Skeletal muscle satellite cell (primary cell): ENCODE data around the gene KLF9. TPM values are rescaled to one million over a fixed set of nuclear protein-coding genes. Genes with fewer than 3 reads are reported as not detected.

Experiments used
- H3K27me3 ChIP-seq: 2 replicates; pipeline ENCODE4 v1.7.0; 2013; ENCODE audit warnings: low read length; ENCODE audit not compliant: control insufficient read depth, insufficient read depth
- H3K36me3 ChIP-seq: 2 replicates; pipeline ENCODE4 v1.7.0; 2013; ENCODE audit warnings: mild to moderate bottlenecking, control low read depth, low read length; ENCODE audit not compliant: insufficient read depth
- H3K4me1 ChIP-seq: 2 replicates; pipeline ENCODE4 v1.7.0; 2013; ENCODE audit warnings: low read length; ENCODE audit not compliant: control insufficient read depth, insufficient read depth
- H3K4me2 ChIP-seq: 2 replicates; pipeline ENCODE4 v1.7.0; 2013; ENCODE audit warnings: mild to moderate bottlenecking, low read length
- H3K4me3 ChIP-seq: 2 replicates; pipeline ENCODE4 v1.7.0; 2013; ENCODE audit warnings: low read length
- H3K9ac ChIP-seq: 2 replicates; pipeline ENCODE4 v1.7.0; 2013; ENCODE audit warnings: mild to moderate bottlenecking, low read depth, low read length, moderate library complexity
- H3K9me3 ChIP-seq: replicated peaks from 2 replicates; pipeline ENCODE4 v1.7.0; 2013; ENCODE audit warnings: mild to moderate bottlenecking, control low read depth, low read length
- total RNA-seq: library from RNA; depleted of rRNA; stranded (reverse); fragments of >200 nt; gene quantifications from 2 replicates; pipeline ENCODE4 v1.2.3, GENCODE V29; 2012; rRNA removed

Gene KLF9
- total RNA-seq: 33.7 and 34.1 TPM in 2 replicates

- peak within 1 kb of the TSS; percentile 86 for H3K4me2 ChIP-seq
- H3K9ac ChIP-seq: peak within 1 kb of the TSS; percentile 100
- H3K4me3 ChIP-seq: peak within 1 kb of the TSS; percentile 98
- peaks cover 47% of the 10 kb centered on the region for H3K4me1 ChIP-seq
- no peaks in the 10 kb centered on the region for H3K36me3 ChIP-seq
- H3K9me3 ChIP-seq: no peaks in the 10 kb centered on the region
- no peaks in the 10 kb centered on the region for H3K27me3 ChIP-seq
Observed at GRCh38 chr9:70413799-70414775, at the start of gene KLF9. Gene KLF9, minus strand, starts transcription at chr9:70414657. Its CDS starts 1,294 bp downstream, at chr9:70413363.

GRCh38 chr9:70463877-70464276, 49.4 kb upstream of the KLF9 start:
- H3K9ac ChIP-seq: no peak overlapping the region
- no peaks in the 10 kb centered on the region for H3K36me3 ChIP-seq
- H3K4me2 ChIP-seq: no peak overlapping the region
- no peaks in the 10 kb centered on the region for H3K27me3 ChIP-seq
- no peak overlapping the region for H3K4me3 ChIP-seq
- no peaks in the 10 kb centered on the region for H3K9me3 ChIP-seq
- H3K4me1 ChIP-seq: peaks cover 35% of the 10 kb centered on the region

DNA sequence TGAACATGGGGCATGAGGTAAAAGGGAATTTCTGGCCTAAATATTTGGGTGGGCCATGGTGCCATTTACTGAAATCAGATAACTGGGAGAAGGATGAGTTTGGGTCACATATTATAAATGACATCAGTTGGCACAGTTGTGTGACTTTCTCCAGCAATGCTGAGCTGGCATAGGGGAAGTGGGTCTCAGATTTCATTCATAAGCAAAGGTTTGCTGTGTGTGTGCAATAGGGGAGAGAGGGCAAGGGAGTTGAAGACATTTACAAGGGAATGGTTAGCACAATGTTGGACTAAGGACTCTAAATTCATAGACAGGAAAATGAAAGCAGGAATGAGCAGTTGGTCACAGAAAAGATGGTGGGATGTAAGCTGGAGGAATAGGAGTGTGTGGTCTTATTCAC, 47.8 kb upstream of the KLF9 start:
- Histone ChIP-seq H3K4me3 (no peak overlapping the region), H3K9me3 (no peaks in the 10 kb centered on the region), H3K4me1 (peaks cover 30% of the 10 kb centered on the region), H3K27me3 (no peaks in the 10 kb centered on the region), H3K9ac (no peak overlapping the region), H3K36me3 (no peaks in the 10 kb centered on the region), H3K4me2 (no peak overlapping the region)

- H3K4me2 ChIP-seq: no peak overlapping the region
- H3K9me3 ChIP-seq: no peaks in the 10 kb centered on the region
- no peak overlapping the region for H3K4me3 ChIP-seq
- H3K4me1 ChIP-seq: peaks cover 3% of the 10 kb centered on the region
- no peaks in the 10 kb centered on the region for H3K27me3 ChIP-seq
- no peaks in the 10 kb centered on the region for H3K36me3 ChIP-seq
- no peak overlapping the region for H3K9ac ChIP-seq
Observed at GRCh38 chr9:70457235-70457634, 42.8 kb upstream of the KLF9 start.

- no peak overlapping the region for H3K4me2 ChIP-seq
- no peaks in the 10 kb centered on the region for H3K27me3 ChIP-seq
- H3K9me3 ChIP-seq: no peaks in the 10 kb centered on the region
- no peak overlapping the region for H3K9ac ChIP-seq
- no peaks in the 10 kb centered on the region for H3K36me3 ChIP-seq
- H3K4me1 ChIP-seq: no peaks in the 10 kb centered on the region
- H3K4me3 ChIP-seq: no peak overlapping the region
Observed at GRCh38 chr9:70455993-70456704, 41.7 kb upstream of the KLF9 start.

DNA sequence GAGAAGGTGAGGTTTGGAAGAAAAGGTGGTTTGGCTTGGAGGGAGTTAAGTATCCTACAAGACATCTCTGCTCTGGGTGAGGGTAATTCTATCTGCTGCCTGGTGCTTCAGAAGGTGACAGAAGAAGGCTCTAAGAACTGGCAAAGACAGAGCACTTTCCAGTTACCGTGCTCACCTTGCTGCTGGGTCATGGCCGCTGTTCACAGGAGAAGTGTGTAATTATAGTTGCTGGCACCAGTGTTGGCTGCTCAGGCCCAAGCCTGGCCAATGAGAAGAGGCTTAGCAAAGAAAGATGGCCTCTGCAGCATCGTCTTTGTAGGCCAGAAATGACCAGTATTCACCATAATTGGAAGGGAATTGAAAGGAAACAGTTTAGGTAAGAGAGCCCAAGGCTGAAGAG, 37.9 kb upstream of the KLF9 start:
- H3K9ac ChIP-seq: no peak overlapping the region
- H3K27me3 ChIP-seq: no peaks in the 10 kb centered on the region

DNA sequence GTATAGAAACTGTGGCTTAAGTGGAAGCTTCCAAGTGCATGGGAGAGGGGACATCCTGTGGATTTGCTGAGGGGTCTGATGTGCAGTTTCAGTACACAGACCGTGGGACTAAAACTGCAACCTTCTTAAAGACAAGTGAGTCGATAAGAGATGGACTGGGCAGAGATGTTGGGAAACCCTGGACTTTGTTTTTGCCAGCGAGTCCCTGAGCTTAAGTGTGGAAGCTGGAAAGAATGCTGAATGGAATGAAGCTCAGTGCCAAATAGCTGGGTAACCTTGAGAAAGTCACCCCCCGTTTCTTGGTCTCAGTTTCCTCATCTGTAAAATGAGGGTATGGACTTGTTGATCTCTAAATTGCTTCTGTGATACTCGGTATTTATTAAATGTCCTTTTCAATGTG, 37.3 kb upstream of the KLF9 start:
- Histone ChIP-seq H3K4me3 (no peak overlapping the region), H3K36me3 (no peaks in the 10 kb centered on the region), H3K9me3 (no peaks in the 10 kb centered on the region), H3K4me1 (no peaks in the 10 kb centered on the region), H3K27me3 (no peaks in the 10 kb centered on the region), H3K4me2 (no peak overlapping the region), H3K9ac (no peak overlapping the region)

More for the DNA sequence above, 37.9 kb upstream of the KLF9 start:
- no peaks in the 10 kb centered on the region for H3K9me3 ChIP-seq
- no peak overlapping the region for H3K4me2 ChIP-seq
- no peaks in the 10 kb centered on the region for H3K36me3 ChIP-seq
- H3K4me3 ChIP-seq: no peak overlapping the region
- H3K4me1 ChIP-seq: no peaks in the 10 kb centered on the region

GRCh38 chr9:70450738-70451137, 36.3 kb upstream of the KLF9 start:
- no peaks in the 10 kb centered on the region for H3K36me3 ChIP-seq
- no peaks in the 10 kb centered on the region for H3K27me3 ChIP-seq
- H3K9ac ChIP-seq: no peak overlapping the region
- H3K4me3 ChIP-seq: no peak overlapping the region
- no peaks in the 10 kb centered on the region for H3K4me1 ChIP-seq
- H3K9me3 ChIP-seq: no peaks in the 10 kb centered on the region
- no peak overlapping the region for H3K4me2 ChIP-seq

DNA sequence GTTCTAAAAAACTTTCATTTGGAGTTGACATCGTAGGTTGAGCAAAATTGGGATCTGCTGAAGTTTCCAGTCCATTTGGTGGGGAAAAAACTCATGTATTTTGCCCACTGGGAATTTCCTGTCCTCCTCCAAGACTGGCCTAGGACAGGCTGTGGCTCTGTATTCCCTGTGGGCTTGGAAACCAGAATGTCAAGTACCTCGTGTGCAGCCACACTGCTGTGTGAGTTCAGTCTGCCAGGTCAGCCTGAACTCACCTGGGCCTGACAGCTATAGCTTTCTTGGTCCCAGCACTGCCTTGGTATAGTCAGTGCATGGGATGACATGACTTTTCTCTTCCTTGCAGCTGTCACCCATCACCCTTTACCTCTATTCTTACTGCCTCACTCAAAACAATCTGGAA, 35.0 kb upstream of the KLF9 start:
- Histone ChIP-seq H3K4me1 (peaks cover 8% of the 10 kb centered on the region), H3K27me3 (no peaks in the 10 kb centered on the region), H3K4me3 (no peak overlapping the region)

DNA sequence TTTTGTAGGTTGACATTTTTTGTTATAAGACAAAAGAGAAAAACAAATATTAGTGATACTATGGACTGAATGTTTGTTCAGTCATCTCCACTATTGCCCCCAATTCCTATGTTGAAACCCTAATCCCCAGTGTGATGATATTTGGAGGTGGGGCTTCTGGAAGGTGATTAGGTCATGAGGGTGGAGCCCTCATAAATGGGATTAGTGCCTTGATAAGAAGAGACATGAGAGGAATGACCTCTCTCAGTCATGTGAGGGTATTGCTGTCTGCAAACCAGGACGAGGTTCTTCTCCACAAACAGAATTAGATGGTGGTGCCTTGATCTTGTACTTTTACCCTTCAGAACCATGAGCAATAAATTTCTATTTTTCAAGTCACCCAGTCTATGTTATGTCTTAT, 34.5 kb upstream of the KLF9 start:
- no peak overlapping the region for H3K4me2 ChIP-seq
- no peak overlapping the region for H3K9ac ChIP-seq
- no peaks in the 10 kb centered on the region for H3K27me3 ChIP-seq
- no peaks in the 10 kb centered on the region for H3K9me3 ChIP-seq
- H3K4me3 ChIP-seq: no peak overlapping the region
- peaks cover 9% of the 10 kb centered on the region for H3K4me1 ChIP-seq
- no peaks in the 10 kb centered on the region for H3K36me3 ChIP-seq

More for the DNA sequence above, 35.0 kb upstream of the KLF9 start:
- Histone ChIP-seq H3K36me3 (no peaks in the 10 kb centered on the region), H3K9me3 (no peaks in the 10 kb centered on the region), H3K9ac (no peak overlapping the region), H3K4me2 (no peak overlapping the region)

GRCh38 chr9:70444904-70445303, 30.4 kb upstream of the KLF9 start:
- H3K36me3 ChIP-seq: no peaks in the 10 kb centered on the region
- H3K4me2 ChIP-seq: no peak overlapping the region
- H3K9me3 ChIP-seq: no peaks in the 10 kb centered on the region
- H3K9ac ChIP-seq: no peak overlapping the region
- H3K4me3 ChIP-seq: no peak overlapping the region
- peaks cover 20% of the 10 kb centered on the region for H3K4me1 ChIP-seq
- no peaks in the 10 kb centered on the region for H3K27me3 ChIP-seq
